Measurements from ENCODE around the gene PAX7. TPM values are rescaled to one million over a fixed set of nuclear protein-coding genes. Genes with fewer than 3 reads are reported as not detected.

The PAX7 gene
- total RNA-seq, 2 donors from 2014 or later: not detected

- Histone ChIP-seq H3K9ac (ENCODE audit: low read depth in 2 of 2, low read length in 2 of 2) (no peak overlapping the region), H3K4me1 (no peaks in the 10 kb centered on the region), H3K4me3 (no peak overlapping the region), H3K9me3 (no peaks in the 10 kb centered on the region), H3K27ac (no peak overlapping the region), H3K36me3 (no peaks in the 10 kb centered on the region), H3K27me3 (no peaks in the 10 kb centered on the region)
- TF ChIP-seq CTCF (IDR thresholded peaks at IDR 0.05): no peak
- no peak for DNase-seq
- intact Hi-C loops (cut with DNase I): no loop called here
These were observed 120.0 kb downstream of the PAX7 start for GRCh38 chr1:18750600-18750999.

GRCh38 chr1:18751425-18751824, 120.8 kb downstream of the PAX7 start:
- intact Hi-C loops (cut with DNase I): no loop called here
- DNase-seq: no peak
- Histone ChIP-seq H3K27me3 (no peaks in the 10 kb centered on the region), H3K4me3 (no peak overlapping the region), H3K4me1 (no peaks in the 10 kb centered on the region), H3K9me3 (no peaks in the 10 kb centered on the region), H3K27ac (no peak overlapping the region), H3K9ac (ENCODE audit: low read depth in 2 of 2, low read length in 2 of 2) (no peak overlapping the region), H3K36me3 (no peaks in the 10 kb centered on the region)
- no peak for TF ChIP-seq CTCF (IDR thresholded peaks at IDR 0.05)

GRCh38 chr1:18752409-18752808, 121.8 kb downstream of the PAX7 start:
- Histone ChIP-seq H3K36me3 (no peaks in the 10 kb centered on the region), H3K9ac (ENCODE audit: low read depth in 2 of 2, low read length in 2 of 2) (no peak overlapping the region), H3K27me3 (no peaks in the 10 kb centered on the region), H3K27ac (no peak overlapping the region), H3K4me1 (no peaks in the 10 kb centered on the region), H3K9me3 (no peaks in the 10 kb centered on the region), H3K4me3 (no peak overlapping the region)
- no peak for TF ChIP-seq CTCF (IDR thresholded peaks at IDR 0.05)
- DNase-seq: no peak
- intact Hi-C loops (cut with DNase I): no loop called here

- Histone ChIP-seq H3K4me1 (no peaks in the 10 kb centered on the region), H3K27me3 (no peaks in the 10 kb centered on the region), H3K4me3 (no peak overlapping the region), H3K9ac (ENCODE audit: low read depth in 2 of 2, low read length in 2 of 2) (no peak overlapping the region), H3K36me3 (no peaks in the 10 kb centered on the region), H3K9me3 (no peaks in the 10 kb centered on the region), H3K27ac (no peak overlapping the region)
- intact Hi-C loops (cut with DNase I): no loop called here
- no peak for DNase-seq
- TF ChIP-seq CTCF (IDR thresholded peaks at IDR 0.05): no peak
These were observed 129.5 kb downstream of the PAX7 start for GRCh38 chr1:18760156-18760555.

- Histone ChIP-seq H3K9me3 (no peaks in the 10 kb centered on the region), H3K36me3 (no peaks in the 10 kb centered on the region), H3K27ac (no peak overlapping the region), H3K4me3 (no peak overlapping the region), H3K4me1 (no peaks in the 10 kb centered on the region), H3K9ac (ENCODE audit: low read depth in 2 of 2, low read length in 2 of 2) (no peak overlapping the region), H3K27me3 (no peaks in the 10 kb centered on the region)
- no peak for DNase-seq
- intact Hi-C loops (cut with DNase I): no loop called here
- no peak for TF ChIP-seq CTCF (IDR thresholded peaks at IDR 0.05)
These were observed 131.5 kb downstream of the PAX7 start for GRCh38 chr1:18761948-18762840.

All from colonic mucosa (tissue), 4 donors.